Glutamatergic neuron (in vitro differentiated cells): Measurements from ENCODE around the gene DAZAP2. TPM values are rescaled to one million over a fixed set of nuclear protein-coding genes. Genes with fewer than 3 reads are reported as not detected.

Experiments
- DNase-seq: peaks from one replicate; pipeline ENCODE4 v3.0.0; 2022
- H3K27ac Mint-ChIP-seq: one replicate; pipeline ENCODE4 v1.8.0; 2020; ENCODE audit warnings: mild to moderate bottlenecking, mixed read lengths, inconsistent platforms; ENCODE audit not compliant: unreplicated experiment
- H3K27me3 Mint-ChIP-seq: one replicate; pipeline ENCODE4 v1.8.0; 2020; ENCODE audit warnings: mild to moderate bottlenecking, moderate library complexity, mixed read lengths, inconsistent platforms; ENCODE audit not compliant: unreplicated experiment
- H3K36me3 Mint-ChIP-seq: one replicate; pipeline ENCODE4 v1.8.0; 2020; ENCODE audit warnings: mild to moderate bottlenecking, mixed read lengths, inconsistent platforms; ENCODE audit not compliant: unreplicated experiment
- H3K4me1 Mint-ChIP-seq: one replicate; pipeline ENCODE4 v1.8.0; 2020; ENCODE audit warnings: mild to moderate bottlenecking, low read depth, mixed read lengths, inconsistent platforms; ENCODE audit not compliant: unreplicated experiment
- H3K4me3 Mint-ChIP-seq: one replicate; pipeline ENCODE4 v1.8.0; 2020; ENCODE audit warnings: mild to moderate bottlenecking, mixed read lengths, inconsistent platforms; ENCODE audit not compliant: unreplicated experiment
- H3K9me3 Mint-ChIP-seq: one replicate; pipeline ENCODE4 v1.8.0; 2020; ENCODE audit warnings: mild to moderate bottlenecking, moderate library complexity, mixed read lengths, inconsistent platforms; ENCODE audit not compliant: unreplicated experiment
- CTCF ChIP-seq: fragments of 200-600 bp; sonication (generic); IDR thresholded peaks from one replicate; pipeline ENCODE4 v1.5.0; 2021; ENCODE audit not compliant: partially characterized antibody, unreplicated experiment
- total RNA-seq: library from RNA; stranded (reverse); fragmentation: NEBNext Ultra II Directional; extraction: Animal tissue kit (Norgen Biotek cat#: 25700); gene quantifications from one replicate; pipeline ENCODE4 v1.2.1, GENCODE V29; 2021; ENCODE audit not compliant: unreplicated experiment

DAZAP2 gene
- total RNA-seq, 1 donor from 2014 or later = 31.9 TPM

GRCh38 chr12:51240971-51241370, 2.3 kb downstream of the DAZAP2 start:
- Mint-ChIP-seq H3K4me1 (peaks cover 3% of the 10 kb centered on the region), H3K27me3 (peaks cover 2% of the 10 kb centered on the region), H3K4me3 (no peak overlapping the region), H3K27ac (no peak overlapping the region), H3K9me3 (peaks cover 11% of the 10 kb centered on the region), H3K36me3 (no peaks in the 10 kb centered on the region)
- TF ChIP-seq CTCF = no peak
- no peak for DNase-seq

- no peak overlapping the region for H3K4me3 Mint-ChIP-seq
- no peak overlapping the region for H3K27ac Mint-ChIP-seq
- peaks cover 11% of the 10 kb centered on the region for H3K4me1 Mint-ChIP-seq
- no peaks in the 10 kb centered on the region for H3K36me3 Mint-ChIP-seq
- peaks cover 2% of the 10 kb centered on the region for H3K27me3 Mint-ChIP-seq
- DNase-seq = no peak
- no peak for TF ChIP-seq CTCF
- peaks cover 11% of the 10 kb centered on the region for H3K9me3 Mint-ChIP-seq
Observed at GRCh38 chr12:51242120-51242519, 3.5 kb downstream of the DAZAP2 start.

GRCh38 chr12:51242876-51243275, 4.2 kb downstream of the DAZAP2 start:
- Mint-ChIP-seq H3K27me3 (peaks cover 2% of the 10 kb centered on the region), H3K27ac (no peak overlapping the region), H3K36me3 (no peaks in the 10 kb centered on the region), H3K4me1 (peaks cover 18% of the 10 kb centered on the region), H3K4me3 (no peak overlapping the region), H3K9me3 (peaks cover 12% of the 10 kb centered on the region)
- DNase-seq = no peak
- TF ChIP-seq CTCF = no peak

- Mint-ChIP-seq H3K27me3 (peaks cover 2% of the 10 kb centered on the region), H3K4me1 (peaks cover 19% of the 10 kb centered on the region), H3K27ac (no peak overlapping the region), H3K9me3 (peaks cover 3% of the 10 kb centered on the region), H3K36me3 (no peaks in the 10 kb centered on the region), H3K4me3 (no peak overlapping the region)
- TF ChIP-seq CTCF = no peak
- no peak for DNase-seq
Observed at GRCh38 chr12:51244269-51244668, 5.6 kb downstream of the DAZAP2 start.

- no peaks in the 10 kb centered on the region for H3K36me3 Mint-ChIP-seq
- H3K9me3 Mint-ChIP-seq = peaks cover 3% of the 10 kb centered on the region
- DNase-seq = no peak
- peaks cover 17% of the 10 kb centered on the region for H3K4me1 Mint-ChIP-seq
- no peaks in the 10 kb centered on the region for H3K27me3 Mint-ChIP-seq
- no peak overlapping the region for H3K27ac Mint-ChIP-seq
- no peak overlapping the region for H3K4me3 Mint-ChIP-seq
- TF ChIP-seq CTCF = no peak
Observed at GRCh38 chr12:51245476-51246253, 7.0 kb downstream of the DAZAP2 start.
